Activated naive CD4-positive, alpha-beta T cell (primary cell): Measurements from ENCODE around the gene NDUFS4.
"Not testable (repeated sequence)": the region's sequence is repeated elsewhere in the genome, so short reads cannot be mapped to it uniquely, and the experiment has no call there.

Experiments used
- DNase-seq, 4 experiments: peaks; one replicate each; lab custom pipeline; 2025; lab: John Stamatoyannopoulos, UW

The NDUFS4 gene

DNA sequence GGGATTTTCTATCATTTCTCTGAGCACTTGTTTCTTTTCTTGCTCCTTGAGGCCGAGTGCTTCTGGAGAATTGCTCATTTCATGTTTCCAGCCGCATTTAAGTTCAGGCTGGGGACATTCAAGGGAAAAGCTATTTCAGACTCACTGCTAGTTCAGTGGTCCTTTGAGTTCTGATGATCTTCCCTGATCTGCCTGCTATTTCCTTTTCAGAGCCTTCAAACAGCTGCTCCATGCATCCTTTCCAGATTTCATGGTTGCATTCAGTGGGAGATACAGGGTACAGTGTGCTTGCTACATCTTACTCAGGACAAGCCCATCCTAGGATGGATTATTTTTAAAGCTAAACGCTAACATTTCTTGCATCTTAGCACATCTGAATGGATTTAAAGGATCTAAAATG lies 14.7 kb downstream of the NDUFS4 start:
- no peak for DNase-seq

DNA sequence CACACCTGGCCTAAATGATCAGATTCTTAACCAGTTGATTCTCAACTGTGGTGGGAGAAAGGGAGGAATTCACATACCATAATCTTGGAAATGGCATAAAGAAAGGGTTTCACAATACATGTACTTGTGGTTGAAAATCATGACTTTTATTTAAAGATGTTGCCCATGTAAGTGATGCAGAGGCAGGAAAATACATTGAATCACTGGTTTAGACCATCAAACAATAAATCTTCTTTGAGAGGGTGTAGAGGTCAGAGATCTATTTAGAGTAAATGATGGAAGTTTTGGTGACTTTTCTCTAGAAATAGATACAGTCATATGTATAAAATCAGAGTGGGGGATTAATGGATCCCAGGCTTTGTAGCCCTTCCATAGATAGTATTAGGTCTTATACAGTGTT lies 15.4 kb downstream of the NDUFS4 start:
- DNase-seq, result no peak

DNA sequence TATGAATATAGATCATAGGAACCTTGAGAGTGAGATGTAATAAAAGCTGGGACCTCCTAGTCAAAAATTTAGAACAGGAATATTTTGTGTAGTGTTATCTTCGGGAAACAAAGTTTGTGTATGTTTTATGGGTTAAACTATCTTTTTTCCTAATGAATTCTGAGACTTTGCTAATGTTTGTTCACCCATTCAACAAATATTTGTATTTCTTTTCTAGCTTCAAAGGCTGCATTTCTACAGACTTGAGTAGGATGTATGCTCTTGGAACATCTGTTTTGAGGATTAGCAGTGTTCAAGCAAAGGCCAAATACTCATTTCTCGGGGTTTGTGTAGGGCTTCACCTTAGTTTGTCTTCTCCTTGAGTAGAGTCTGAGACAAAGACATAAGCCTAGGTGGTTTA lies 16.2 kb downstream of the NDUFS4 start:
- no peak for DNase-seq

DNA sequence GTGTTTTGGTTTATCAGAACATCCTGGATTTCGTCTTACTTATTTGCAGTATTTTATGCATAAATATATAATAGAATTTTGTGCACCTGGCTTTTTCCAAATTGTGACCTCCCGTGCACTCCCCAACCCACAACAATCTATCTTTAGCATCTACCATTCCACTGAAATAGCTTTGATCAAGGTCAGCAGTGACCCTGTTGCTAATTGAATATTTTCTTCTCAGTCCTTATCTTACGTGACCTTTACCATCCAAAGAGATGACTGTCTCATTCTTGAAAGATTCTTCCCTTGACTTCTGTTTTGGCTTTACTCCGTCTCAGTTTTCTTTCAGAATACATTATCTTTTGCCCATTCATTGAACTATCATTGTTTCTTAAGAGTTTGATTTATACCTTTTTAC lies 18.4 kb downstream of the NDUFS4 start:
- no peak for DNase-seq

DNA sequence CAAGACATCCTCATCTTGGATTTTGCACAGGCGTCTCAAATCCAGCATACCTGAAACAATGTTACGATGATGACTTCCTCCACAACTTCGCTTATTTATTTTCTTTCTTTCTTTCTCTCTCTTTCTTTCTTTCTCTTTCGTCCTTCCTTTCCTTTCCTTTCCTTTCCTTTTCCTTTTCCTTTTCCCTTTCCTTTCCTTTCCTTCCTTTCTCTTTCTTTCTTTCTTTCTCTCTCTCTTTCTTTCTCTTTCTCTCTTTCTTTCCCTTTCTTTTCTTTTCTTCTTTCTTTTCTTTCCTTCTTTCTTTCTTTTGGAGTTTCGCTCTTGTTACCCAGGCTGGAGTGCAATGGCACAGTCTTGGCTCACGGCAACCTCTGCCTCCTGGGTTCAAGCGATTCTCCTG lies 20.1 kb downstream of the NDUFS4 start:
- no peak for DNase-seq

DNA sequence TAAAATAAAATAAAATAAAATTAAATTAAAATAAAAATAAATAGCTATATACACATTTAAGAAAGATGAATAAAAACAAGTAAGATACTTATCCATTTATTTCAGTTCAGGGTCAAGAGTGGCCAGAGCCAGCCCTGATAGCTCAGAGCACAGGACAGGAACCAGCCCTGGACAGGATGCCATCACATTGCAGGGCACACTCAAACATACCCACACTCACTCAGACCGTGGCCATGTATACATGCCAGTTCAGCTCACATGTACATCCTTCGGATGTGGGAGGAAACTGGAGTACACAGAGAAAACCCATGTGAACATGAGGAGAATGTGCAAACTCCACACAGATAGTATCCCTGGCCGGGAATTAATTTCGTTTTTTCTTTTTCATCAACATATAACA lies 21.8 kb downstream of the NDUFS4 start:
- no peak for DNase-seq

DNA sequence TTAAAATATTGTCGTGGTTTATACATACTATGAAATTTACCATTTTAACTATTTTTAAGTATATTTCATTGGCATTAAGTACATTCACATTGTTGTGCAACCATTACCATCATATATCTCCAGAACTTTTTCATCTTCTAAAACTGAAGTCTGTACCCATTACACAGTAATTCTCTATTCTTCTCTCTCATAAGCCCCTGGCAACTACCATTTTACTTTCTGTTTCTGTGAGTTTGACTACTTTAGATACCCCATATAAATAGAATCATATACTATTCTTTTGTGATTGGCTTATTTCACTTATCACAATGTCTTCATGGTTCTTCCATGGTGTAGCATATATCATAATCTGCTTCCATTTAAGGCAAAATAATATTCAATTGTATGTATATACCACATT lies 30.3 kb downstream of the NDUFS4 start:
- DNase-seq, result no peak

DNA sequence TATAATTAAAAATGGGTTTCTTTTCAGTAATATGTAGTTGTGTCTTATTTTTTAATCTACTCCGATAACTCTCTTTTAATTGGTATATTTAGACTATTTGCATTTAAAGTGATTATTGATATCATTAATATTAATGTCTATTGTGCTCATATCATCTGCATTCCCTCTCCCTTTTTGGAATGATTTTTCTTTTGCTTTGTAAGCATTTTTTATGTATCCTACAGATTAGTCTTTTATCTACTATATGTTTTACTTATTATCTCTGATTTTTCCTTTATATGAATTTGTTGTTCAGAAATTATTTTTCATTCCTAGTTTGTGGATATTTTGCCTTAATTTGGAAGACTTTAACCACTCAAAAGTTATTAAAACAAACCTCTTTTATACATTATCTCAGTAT lies 34.0 kb downstream of the NDUFS4 start:
- DNase-seq, result no peak

DNA sequence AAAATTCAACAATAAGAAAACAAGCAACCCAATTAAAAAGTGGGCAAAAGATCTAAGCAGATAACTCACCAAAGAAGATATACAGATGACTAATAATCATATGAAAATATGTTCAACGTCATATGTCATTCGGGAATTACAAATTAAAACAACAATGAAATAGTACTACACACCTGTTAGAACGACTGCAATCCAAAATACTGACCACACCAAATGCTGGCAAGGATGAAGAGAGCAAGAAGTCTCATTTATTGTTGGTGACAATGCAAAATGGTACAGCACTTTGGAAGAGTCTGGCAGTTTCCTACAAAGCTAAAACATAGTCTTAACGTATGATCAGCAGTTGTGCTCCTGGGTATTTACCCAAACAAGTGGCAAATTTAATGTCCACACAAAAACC lies 37.5 kb downstream of the NDUFS4 start:
- DNase-seq, result no peak

DNA sequence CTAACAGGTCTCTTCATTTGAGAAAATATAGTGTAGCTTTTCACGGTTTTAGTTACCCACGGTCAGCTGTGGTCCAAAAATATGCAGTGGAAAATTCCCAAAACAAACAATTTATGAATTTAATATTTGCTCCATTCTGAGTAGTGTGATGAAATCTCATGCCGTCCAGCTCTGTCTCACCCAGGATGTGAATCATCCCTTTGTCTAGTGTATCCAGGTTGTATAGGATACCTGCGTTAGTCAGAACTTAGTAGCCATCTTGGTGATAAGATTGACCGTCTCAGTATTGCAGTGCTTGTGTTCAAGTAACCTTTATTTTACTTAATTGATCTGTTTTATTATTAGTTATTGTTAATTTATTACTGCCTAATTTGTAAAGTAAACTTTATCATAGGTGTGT lies 41.1 kb downstream of the NDUFS4 start:
- DNase-seq, result no peak

DNA sequence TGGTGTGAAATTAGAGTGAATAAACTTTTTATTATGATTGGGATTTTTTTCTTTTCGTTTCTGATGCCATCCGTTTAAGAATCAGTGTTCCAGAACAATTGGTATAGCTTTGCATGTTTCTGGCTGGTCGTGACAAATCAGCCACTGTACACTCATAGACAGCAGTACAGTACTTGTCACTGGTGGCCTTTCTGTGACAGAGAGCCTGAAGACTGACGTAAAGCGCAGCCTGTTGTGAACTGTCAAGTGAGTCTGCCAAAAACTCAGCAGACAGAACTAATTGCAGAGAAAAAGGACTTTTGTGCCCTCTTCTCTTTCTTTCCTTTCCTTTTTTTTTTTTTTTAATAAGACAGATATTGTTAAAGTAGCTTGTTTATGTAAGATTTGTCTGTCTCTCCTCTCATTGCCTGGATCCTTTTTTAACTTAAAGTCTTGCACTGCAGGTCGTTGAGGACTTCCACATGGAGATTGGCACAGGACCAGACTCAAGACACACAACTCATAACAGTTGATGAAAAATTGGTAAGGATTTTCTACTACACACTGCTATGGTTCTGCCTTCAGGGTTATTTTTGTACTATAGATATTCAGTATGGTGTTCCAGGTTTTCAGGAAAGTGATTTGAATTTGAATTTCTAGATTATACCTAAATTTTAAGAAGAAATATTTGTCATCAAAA lies 42.7 kb downstream of the NDUFS4 start:
- DNase-seq, result no peak

DNA sequence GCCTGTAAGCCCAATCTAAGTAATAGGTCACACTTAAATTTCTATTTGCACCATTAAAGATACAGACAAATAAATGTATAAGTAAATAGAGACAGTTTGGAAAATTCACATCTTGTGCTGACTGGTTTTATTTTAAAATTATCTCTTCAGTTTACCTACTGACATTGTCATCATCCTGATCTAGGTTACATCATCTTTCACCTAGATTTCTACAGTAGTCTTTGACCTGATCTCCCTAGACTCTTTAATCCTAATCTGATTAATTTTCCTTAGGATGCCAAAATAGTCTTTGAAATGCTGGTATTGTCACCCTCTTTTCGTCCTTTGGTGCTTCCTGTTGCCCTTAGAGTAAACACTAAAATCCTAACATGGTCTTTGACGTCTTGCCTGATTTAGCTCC lies 43.9 kb downstream of the NDUFS4 start:
- DNase-seq, result no peak

DNA sequence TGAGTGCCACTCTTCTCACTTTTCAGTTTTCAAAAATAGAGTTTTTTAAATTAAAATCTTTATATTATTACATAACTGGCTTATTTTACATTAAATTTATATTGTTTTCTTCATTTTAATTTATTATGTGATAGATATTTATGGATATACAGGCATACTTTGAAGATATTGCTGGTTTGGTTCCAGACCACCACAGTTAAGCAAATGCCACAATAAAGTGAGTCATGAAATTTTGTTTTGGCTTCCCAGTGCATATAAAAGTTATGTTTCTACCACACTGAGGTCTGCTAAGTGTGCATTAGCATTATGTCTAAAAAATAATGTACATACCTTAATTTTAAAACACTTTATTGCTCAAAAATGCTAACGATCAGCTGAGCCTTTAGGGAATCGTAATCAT lies 47.4 kb downstream of the NDUFS4 start:
- no peak for DNase-seq

DNA sequence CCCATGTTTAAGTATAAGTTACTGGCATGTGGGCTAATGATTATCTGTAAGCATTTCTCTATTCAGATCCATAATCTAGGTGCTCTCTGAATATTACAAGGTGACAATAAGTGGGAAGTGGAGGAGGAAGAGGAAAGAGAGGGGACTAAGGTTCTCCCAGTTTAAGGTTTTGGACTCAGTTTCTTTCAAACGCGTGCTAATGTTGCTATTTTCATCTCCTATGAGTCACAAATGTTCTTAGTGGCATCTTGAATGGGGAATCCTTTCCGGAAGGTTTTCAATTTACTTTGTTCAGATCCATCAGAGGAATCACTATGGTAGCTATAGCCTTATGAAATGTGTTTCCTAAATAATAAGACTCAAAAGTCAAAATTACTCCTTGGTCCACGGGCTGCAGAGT lies 48.5 kb downstream of the NDUFS4 start:
- not testable (repeated sequence) for DNase-seq

DNA sequence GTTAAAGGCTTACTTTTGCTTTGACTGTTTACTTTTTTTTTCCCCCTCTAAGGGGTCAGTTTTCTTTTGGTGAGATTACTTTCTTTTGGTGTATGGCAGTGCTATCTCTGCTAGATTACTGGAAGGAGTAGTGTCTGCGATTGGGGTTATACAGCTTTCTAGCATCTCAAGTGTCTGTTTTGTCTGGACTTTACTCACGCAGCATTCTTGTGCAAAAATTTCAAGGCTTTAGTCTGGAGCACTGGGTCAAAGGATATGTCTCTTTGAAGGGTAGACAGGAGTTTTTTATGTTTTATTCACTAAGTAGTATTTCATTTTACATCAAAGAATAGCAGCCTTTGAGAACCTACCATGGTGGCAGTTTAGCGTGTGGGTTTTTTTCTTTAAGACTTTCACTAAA lies 52.6 kb downstream of the NDUFS4 start:
- no peak for DNase-seq

DNA sequence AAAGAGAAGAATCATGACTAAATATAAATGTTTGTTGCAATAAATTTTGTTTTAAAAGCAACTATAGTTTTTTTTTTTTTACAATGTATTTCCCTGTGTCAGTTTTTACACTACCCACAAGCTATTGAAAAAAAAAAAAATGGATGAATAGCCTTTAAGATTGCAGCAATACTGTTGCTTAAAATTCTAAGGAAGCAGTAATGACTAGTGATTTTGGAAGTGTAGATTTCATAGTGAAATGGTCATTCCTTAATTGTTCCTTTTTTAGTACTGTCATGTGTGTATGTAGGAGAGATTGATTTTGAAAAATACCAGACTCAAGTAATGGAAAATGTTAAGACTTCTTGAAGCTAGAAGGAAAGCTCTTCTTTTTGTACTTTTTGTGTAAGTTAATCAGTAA lies 53.1 kb downstream of the NDUFS4 start:
- DNase-seq, result no peak

DNA sequence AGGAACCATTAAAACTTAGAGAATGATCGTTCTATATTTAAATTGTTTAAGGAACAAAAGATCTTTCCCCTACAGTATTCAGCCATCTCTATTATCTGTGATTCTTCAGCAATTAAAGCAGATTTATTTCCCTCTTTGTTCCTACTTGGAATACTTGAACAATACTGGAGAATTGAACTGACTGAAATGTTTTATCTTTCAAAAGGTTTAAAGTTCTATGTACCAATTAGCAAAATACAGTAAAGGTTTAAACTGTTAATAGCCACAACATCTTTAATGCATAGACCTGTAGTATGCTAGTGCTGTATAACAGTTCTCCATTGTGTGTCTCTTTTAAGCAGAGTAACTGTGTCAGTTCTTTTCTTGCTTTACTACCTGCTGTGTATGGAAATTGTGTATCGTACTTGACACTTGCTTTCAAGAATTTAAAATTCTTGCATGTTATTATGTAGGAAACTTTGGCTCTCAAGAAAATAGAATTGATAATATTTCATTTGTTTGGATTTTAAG lies 54.0 kb downstream of the NDUFS4 start:
- no peak for DNase-seq

DNA sequence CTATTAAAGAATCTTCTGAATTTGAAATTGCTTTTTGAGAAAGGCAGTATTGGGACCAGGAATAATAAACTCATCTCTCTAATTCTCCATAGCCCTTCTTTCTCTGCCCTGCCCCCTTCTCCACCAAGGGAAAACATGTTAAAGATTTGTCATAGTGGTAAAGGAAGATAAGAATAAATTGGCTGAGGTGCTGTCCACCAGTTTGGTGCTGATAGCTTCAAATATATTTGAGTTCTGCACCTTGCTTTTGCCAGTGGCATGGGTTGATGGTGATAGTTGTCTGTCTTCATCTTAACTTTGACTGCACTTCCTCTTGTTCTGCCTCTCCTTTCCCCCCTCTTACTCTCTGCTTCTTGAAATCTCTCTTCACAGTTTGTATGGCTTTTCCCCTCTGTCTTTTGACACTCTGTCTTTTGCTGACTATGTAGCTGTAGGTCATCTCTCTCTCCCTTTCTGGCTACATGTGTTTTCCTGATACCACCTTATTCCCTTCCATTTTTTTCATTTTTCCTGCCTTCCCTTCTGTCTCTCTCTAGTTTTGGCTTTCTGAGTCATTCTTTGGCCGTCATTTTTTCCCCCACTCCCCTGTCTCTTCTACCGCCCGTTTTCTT lies 56.6 kb downstream of the NDUFS4 start:
- no peak for DNase-seq

DNA sequence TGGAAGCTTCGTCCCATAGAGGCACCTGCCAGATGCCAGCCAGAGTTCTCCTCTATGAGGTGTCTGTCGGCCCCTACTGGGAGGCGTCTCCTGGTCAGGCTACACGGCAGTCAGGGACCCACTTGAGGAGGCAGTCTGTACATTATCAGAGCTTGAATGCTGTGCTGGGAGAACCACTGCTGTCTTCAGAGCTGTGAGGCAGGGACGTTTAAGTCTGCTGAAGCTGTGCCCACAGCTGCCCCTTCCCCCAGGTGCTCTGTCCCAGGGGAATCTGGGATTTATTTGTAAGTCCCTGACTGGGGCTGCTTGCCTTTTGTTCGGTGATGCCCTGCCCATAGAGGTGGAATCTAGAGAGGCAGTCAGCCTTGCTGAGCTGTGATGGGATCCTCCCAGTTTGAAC lies 70.8 kb downstream of the NDUFS4 start:
- no peak for DNase-seq

DNA sequence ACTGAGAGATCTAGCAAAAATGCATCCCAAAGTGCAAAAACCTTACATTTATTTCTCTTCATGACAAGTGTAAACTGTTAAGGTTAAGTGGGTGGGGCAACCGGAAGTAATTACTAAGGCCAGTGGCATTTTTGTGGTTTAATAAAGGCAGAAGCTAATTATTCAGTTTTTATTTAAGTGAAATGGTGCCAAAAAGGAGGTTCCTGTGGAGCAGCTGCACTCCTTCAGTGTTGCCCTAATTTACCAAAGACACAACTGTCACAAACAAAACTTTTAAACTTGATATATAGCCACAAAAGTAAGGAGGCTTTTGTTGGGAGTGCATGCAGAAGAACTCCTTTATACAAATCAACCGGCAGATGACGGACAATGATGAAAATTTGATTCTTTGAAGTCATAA lies 81.6 kb downstream of the NDUFS4 start:
- no peak for DNase-seq

DNA sequence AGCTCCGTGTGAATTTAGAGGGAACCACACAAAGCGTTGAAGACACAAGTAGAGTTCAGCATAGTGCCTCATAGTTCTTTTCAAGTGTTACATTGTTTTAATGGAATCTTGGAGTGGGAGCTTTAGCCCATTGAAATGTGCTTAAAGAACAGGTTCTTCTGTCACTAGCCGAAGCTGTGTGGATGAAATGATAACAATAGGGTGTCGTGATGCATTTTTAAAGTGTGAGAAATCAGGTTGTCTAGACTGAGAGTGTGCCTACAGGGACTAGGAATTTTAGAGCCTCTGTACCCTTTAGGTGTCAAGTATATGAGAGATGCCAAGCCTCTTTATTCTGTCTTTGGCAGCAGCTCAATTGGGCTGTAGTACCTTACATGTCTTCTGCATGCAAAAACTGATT lies 83.0 kb downstream of the NDUFS4 start:
- no peak for DNase-seq

DNA sequence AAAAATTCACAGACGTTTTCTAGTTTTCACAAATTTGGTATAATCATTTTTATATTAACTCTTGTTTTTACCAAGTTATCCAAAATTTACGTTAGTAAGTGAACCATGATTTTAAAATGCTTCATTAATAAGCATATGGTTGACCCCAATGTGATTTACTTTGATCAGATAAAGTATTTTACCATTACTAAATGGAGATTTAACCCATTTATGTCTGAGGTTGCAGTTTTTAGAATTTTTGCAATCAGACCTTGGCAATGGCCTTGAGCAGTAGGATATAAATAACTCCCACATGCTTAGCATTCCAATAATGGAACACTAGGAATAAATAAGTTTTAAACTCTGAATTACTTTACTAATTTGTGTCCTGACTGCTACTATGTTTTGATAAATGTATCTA lies 84.6 kb downstream of the NDUFS4 start:
- DNase-seq, result no peak

DNA sequence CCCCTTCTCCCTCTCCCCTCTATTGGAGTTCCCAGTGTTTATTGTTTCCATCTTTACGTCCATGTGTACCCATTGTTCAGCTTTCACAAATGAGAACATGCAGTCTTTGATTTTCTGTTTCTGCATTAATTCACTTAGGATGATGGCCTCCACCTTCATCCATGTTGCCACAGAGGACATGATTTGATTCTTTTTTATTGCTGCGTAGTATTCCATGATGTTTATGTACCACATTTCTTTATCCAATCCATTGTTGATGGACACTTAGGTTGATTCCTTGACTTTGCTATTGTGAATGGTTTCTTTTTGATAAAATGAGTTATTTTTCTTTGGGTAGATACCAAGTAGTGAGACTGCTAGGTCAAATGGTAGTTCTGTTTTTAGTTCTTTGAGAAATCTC lies 88.9 kb downstream of the NDUFS4 start:
- no peak for DNase-seq

DNA sequence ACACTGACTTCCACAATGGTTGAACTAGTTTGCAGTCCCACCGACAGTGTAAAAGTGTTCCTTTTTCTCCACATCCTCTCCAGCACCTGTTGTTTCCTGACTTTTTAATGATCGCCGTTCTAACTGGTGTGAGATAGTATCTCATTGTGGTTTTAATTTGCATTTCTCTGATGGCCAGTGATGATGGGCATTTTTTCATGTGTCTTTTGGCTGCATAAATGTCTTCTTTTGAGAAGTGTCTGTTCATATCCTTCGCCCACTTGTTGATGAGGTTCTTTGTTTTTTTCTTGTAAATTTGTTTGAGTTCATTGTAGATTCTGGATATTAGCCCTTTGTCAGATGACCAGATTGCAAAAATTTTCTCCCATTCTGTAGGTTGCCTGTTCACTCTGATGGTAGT lies 100.1 kb downstream of the NDUFS4 start:
- DNase-seq, result not testable (repeated sequence)
